CD4-positive, alpha-beta T cell (primary cell): ENCODE measurements around the gene DAP. TPM values are rescaled to one million over a fixed set of nuclear protein-coding genes. Genes with fewer than 3 reads are reported as not detected.

Source experiments
- ATAC-seq: fragments of 200-7000 bp; cut with Tn5 transposase; one replicate; pipeline ENCODE4 v1.10.0; 2022; ENCODE audit warnings: mild to moderate bottlenecking; ENCODE audit not compliant: poor library complexity
- CTCF ChIA-PET: fragments of 350-600 bp; sonication (Branson Sonifier 250); formaldehyde crosslinking; loops from one replicate; lab custom pipeline; 2021; ENCODE audit warnings: antibody characterized with exemption, inconsistent platforms; lab: Charles Lee
- POLR2A ChIA-PET: fragments of 350-600 bp; sonication (Branson Sonifier 250); formaldehyde crosslinking; loops from one replicate; lab custom pipeline; 2021; ENCODE audit warnings: antibody characterized with exemption, inconsistent platforms; lab: Charles Lee
- DNase-seq, 14 experiments: peaks; one replicate each; pipeline ENCODE4 v3.0.0-alpha.2; 2013 to 2020; ENCODE audit warnings: mixed read lengths in 2 of 14
- H3K27ac ChIP-seq, 2 donors: one replicate each; pipeline versions ENCODE4 v1.5.1 to v1.7.0; 2013; ENCODE audit warnings: low read length in 2 of 2, low read depth in 1 of 2, mild to moderate bottlenecking in 1 of 2
- H3K27me3 ChIP-seq, 2 experiments: 1 replicate in 1 of 2; 2 replicates in 1 of 2; pipeline versions ENCODE4 v1.6.1 to v1.7.0; 2013; ENCODE audit warnings: low read length in 2 of 2, control low read depth in 1 of 2, mild to moderate bottlenecking in 1 of 2, moderate library complexity in 1 of 2; ENCODE audit not compliant: insufficient read depth in 2 of 2, control insufficient read depth in 1 of 2
- H3K36me3 ChIP-seq: one replicate; pipeline ENCODE4 v1.6.1; 2013; ENCODE audit warnings: low read length, control low read depth; ENCODE audit not compliant: insufficient read depth
- H3K4me1 ChIP-seq: one replicate; pipeline ENCODE4 v1.6.1; 2013; ENCODE audit warnings: low read length, control low read depth; ENCODE audit not compliant: insufficient read depth
- H3K4me3 ChIP-seq: one replicate; pipeline ENCODE4 v1.5.1; 2013; ENCODE audit warnings: mild to moderate bottlenecking, low read length, moderate library complexity
- H3K9me3 ChIP-seq, 2 experiments: 1 replicate in 1 of 2; 2 replicates in 1 of 2; pipeline versions ENCODE4 v1.6.1 to v1.7.0; 2013; ENCODE audit warnings: low read length in 2 of 2, mild to moderate bottlenecking in 2 of 2, control low read depth in 1 of 2, moderate library complexity in 1 of 2; ENCODE audit not compliant: control insufficient read depth in 1 of 2, insufficient read depth in 1 of 2
- H3K27ac Mint-ChIP-seq: one replicate; pipeline ENCODE4 v1.8.0; 2020; ENCODE audit warnings: mixed read lengths
- H3K27me3 Mint-ChIP-seq: one replicate; pipeline ENCODE4 v1.8.0; 2021; ENCODE audit warnings: mixed read lengths
- H3K36me3 Mint-ChIP-seq: one replicate; pipeline ENCODE4 v1.8.0; 2021; ENCODE audit warnings: low read depth, mixed read lengths
- H3K4me1 Mint-ChIP-seq: one replicate; pipeline ENCODE4 v1.8.0; 2021; ENCODE audit warnings: low read depth, mixed read lengths
- H3K4me3 Mint-ChIP-seq: one replicate; pipeline ENCODE4 v1.8.0; 2020; ENCODE audit warnings: mild to moderate bottlenecking, mixed read lengths
- H3K9me3 Mint-ChIP-seq: one replicate; pipeline ENCODE4 v1.8.0; 2020; ENCODE audit warnings: mixed read lengths
- CTCF ChIP-seq: fragments of 200-600 bp; IDR thresholded peaks from one replicate; pipeline ENCODE4 v1.8.0; 2022; ENCODE audit warnings: antibody characterized with exemption, mild to moderate bottlenecking
- intact Hi-C, 2 experiments: fragments of 100-400 bp; cut with DNase I in 1 of 2; cut with micrococcal nuclease in 1 of 2; formaldehyde crosslinking; loops; one replicate each; pipeline versions ENCODE4 v1.15.1 to v1.9.0; 2023 to 2025; cut with DNase I, micrococcal nuclease
- total RNA-seq, 174 experiments: library from RNA in 2 of 174; stranded (reverse) in 2 of 174; gene quantifications; one replicate each; pipeline ENCODE4 v1.2.3 and lab custom pipeline; 2021 to 2026

The DAP gene
- total RNA-seq, 2 experiments from 2014 or later: 33.6 to 35.2 TPM

GRCh38 chr5:10652606-10653005 lies 108.4 kb downstream of the DAP start:
- no peak for TF ChIP-seq CTCF
- Mint-ChIP-seq H3K27me3 (no peaks in the 10 kb centered on the region), H3K36me3 (no peaks in the 10 kb centered on the region), H3K27ac (no peak overlapping the region), H3K4me1 (no peaks in the 10 kb centered on the region), H3K4me3 (no peak overlapping the region), H3K9me3 (no peaks in the 10 kb centered on the region)
- Histone ChIP-seq H3K4me3 (no peak overlapping the region), H3K27ac (no peak overlapping the region), H3K27me3 (no peaks in the 10 kb centered on the region), H3K9me3 (peaks cover 0 to 4% of the 10 kb centered on the region in 2 experiments), H3K36me3 (no peaks in the 10 kb centered on the region), H3K4me1 (no peaks in the 10 kb centered on the region)
- intact Hi-C loops: no loop called here
- ATAC-seq: no peak
- POLR2A ChIA-PET: no interaction called here
- no peak for DNase-seq
- CTCF ChIA-PET: no interaction called here

GRCh38 chr5:10652151-10652550 lies 108.9 kb downstream of the DAP start:
- no peaks in the 10 kb centered on the region for H3K27me3 Mint-ChIP-seq
- H3K27ac Mint-ChIP-seq: no peak overlapping the region
- H3K36me3 Mint-ChIP-seq: no peaks in the 10 kb centered on the region
- H3K4me3 ChIP-seq: no peak overlapping the region
- DNase-seq (no peak), ATAC-seq (no peak)
- no peak overlapping the region for H3K27ac ChIP-seq
- H3K27me3 ChIP-seq: no peaks in the 10 kb centered on the region
- H3K36me3 ChIP-seq: no peaks in the 10 kb centered on the region
- intact Hi-C loops: no loop called here
- ChIA-PET CTCF (no interaction called here), POLR2A (no interaction called here)
- no peak overlapping the region for H3K4me3 Mint-ChIP-seq
- H3K4me1 Mint-ChIP-seq: no peaks in the 10 kb centered on the region
- no peaks in the 10 kb centered on the region for H3K4me1 ChIP-seq
- peaks cover 0 to 4% of the 10 kb centered on the region in 2 experiments for H3K9me3 ChIP-seq
- TF ChIP-seq CTCF: no peak
- no peaks in the 10 kb centered on the region for H3K9me3 Mint-ChIP-seq

GRCh38 chr5:10649666-10650380 lies 111.2 kb downstream of the DAP start:
- no peak overlapping the region for H3K4me3 ChIP-seq
- CTCF ChIA-PET: no interaction called here
- H3K36me3 Mint-ChIP-seq: no peaks in the 10 kb centered on the region
- POLR2A ChIA-PET: no interaction called here
- no peak overlapping the region for H3K27ac ChIP-seq
- DNase-seq: no peak
- H3K27me3 ChIP-seq: no peaks in the 10 kb centered on the region
- intact Hi-C loops: no loop called here
- no peaks in the 10 kb centered on the region for H3K4me1 ChIP-seq
- peaks cover 0 to 11% of the 10 kb centered on the region in 2 experiments for H3K9me3 ChIP-seq
- ATAC-seq: no peak
- no peak for TF ChIP-seq CTCF
- no peaks in the 10 kb centered on the region for H3K36me3 ChIP-seq
- no peaks in the 10 kb centered on the region for H3K4me1 Mint-ChIP-seq
- no peaks in the 10 kb centered on the region for H3K9me3 Mint-ChIP-seq
- no peak overlapping the region for H3K27ac Mint-ChIP-seq
- H3K27me3 Mint-ChIP-seq: no peaks in the 10 kb centered on the region
- H3K4me3 Mint-ChIP-seq: no peak overlapping the region
